D721Med (cell line): ENCODE measurements around the gene CHFR.
"Not testable (repeated sequence)": the region's sequence is repeated elsewhere in the genome, so short reads cannot be mapped to it uniquely, and the experiment has no call there.

ENCODE experiments used
- DNase-seq: peaks from one replicate; pipeline ENCODE4 v3.0.0; 2011; ENCODE audit warnings: low spot score; ENCODE audit not compliant: insufficient read length
- FAIRE-seq: peaks from 2 replicates; lab custom pipeline; 2011; peaks lifted over from hg19 to GRCh38; lab: Jason Lieb, UNC
- TF ChIP-seq, protein P1 (sequence below): IDR thresholded peaks from 2 replicates; pipeline ENCODE4 v1.5.1; 2012; ENCODE audit warnings: mild to moderate bottlenecking, control low read depth; ENCODE audit not compliant: insufficient read depth; ENCODE audit errors: missing control alignments

CHFR gene

DNA sequence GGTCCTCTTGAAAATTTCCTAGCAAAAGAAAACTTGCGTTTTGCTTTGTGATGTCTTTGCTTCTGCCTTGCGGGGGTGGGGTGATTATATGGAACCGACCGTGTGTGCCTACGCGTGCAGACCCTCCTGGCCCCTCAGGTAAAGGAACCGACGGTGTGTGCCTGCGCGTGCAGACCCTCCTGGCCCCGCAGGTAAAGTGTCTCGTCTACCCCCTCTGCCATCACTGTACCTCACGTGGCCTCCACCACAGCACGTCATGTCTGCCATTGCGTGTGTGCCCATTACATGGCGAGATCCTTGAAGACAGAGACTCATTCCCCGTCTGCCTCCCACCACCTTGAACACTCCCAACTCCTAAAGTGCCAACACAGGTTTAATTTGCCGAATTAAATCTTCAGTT is 62.3 kb downstream of the CHFR start:
- TF ChIP-seq, protein P1, sequence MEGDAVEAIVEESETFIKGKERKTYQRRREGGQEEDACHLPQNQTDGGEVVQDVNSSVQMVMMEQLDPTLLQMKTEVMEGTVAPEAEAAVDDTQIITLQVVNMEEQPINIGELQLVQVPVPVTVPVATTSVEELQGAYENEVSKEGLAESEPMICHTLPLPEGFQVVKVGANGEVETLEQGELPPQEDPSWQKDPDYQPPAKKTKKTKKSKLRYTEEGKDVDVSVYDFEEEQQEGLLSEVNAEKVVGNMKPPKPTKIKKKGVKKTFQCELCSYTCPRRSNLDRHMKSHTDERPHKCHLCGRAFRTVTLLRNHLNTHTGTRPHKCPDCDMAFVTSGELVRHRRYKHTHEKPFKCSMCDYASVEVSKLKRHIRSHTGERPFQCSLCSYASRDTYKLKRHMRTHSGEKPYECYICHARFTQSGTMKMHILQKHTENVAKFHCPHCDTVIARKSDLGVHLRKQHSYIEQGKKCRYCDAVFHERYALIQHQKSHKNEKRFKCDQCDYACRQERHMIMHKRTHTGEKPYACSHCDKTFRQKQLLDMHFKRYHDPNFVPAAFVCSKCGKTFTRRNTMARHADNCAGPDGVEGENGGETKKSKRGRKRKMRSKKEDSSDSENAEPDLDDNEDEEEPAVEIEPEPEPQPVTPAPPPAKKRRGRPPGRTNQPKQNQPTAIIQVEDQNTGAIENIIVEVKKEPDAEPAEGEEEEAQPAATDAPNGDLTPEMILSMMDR, result no peak
- FAIRE-seq (no peak), DNase-seq (no peak)

DNA sequence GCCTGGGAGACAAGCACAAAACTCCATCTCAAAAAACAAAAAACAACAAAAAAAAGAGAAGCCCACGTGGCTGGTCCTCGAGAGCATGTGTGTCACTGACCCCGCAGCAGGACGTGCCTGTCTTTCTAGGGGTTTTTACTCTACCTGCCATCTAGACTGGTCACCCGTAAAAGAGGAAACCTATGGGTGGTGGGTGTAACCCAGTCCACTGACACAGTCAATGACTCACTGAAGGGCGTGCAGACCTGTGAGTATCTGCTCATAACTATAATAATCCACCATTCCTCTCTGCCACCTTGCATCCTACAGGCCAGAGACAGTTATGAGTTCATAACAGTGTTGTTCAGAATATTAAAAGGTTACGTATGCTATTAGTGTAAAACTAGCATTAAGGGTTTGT is 63.4 kb downstream of the CHFR start:
- FAIRE-seq (no peak), DNase-seq (no peak)
- TF ChIP-seq, protein P1, result no peak

DNA sequence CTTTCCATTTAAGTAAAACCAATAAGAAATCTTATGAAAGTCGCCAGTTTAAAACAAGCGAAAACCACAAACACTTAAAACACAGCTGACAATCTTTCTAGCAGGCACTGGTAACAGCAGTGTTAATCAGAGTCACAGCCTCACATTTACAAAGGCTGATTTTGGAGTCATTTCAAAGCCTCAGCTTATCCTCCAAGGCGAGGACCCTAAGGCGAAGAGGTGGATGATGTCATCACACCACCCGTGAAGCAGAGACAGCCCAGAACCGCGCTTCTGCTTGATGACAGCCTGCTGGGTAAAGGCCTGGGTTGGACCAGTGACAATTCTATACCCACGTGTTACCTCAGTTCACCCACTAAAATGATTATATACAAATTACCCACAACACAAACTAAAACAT is 68.8 kb downstream of the CHFR start:
- TF ChIP-seq, protein P1, result no peak
- no peak for DNase-seq
- FAIRE-seq, result no peak

- no peak for FAIRE-seq
- TF ChIP-seq, protein P1, result no peak
- no peak for DNase-seq
Measured at GRCh38 chr12:132814232-132814631, 73.2 kb downstream of the CHFR start.

DNA sequence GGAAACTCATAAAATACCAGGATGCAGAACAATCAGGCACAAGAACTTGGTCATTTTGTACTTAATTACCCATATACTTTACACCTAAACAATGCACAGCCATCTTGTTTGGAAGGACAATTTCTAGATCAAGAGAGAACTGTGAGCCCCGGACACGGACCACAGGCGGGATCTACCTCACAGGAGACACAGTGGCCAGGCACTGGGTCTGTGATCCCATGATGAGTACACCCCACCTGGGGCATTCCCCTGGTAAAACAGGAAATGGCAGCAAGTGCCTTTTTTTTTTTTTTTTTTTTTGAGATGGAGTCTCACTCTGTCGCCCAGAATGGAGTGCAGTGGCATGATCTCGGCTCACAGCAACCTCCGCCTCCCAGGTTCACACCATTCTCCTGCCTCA is 74.0 kb downstream of the CHFR start:
- DNase-seq (no peak), FAIRE-seq (no peak)
- TF ChIP-seq, protein P1, result no peak

DNA sequence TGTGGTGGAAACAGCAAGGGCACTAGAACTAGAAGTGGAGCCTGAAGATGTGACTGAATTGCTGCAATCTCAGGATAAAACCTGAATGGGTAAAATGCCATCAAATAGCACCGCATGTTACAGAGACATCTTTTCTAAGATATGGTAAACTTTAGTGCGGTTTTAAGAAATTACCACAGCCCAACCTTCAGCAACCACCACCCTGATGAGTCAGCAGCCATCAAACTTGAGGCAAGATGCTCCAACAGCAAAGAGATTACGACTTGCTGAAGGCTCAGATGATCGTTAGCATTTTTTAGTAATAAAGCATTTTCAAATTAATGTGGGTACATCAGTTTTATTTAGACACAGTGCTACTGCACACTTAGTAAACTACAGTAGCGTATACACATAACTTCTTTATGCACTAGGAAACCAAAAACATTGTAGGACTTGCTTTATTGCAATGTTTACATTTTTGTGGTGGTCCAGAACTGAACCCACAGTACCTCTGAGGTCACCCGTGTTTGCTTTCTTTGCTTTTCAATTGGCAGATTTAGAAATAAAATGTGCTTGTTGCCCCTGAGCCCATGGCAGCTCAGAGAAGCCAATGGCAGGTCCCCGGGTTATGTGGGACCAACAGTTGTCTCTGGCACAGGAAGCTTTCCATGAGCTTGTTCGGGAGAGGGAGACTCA is 74.6 kb downstream of the CHFR start:
- FAIRE-seq (no peak), DNase-seq (no peak)
- TF ChIP-seq, protein P1, result no peak

DNA sequence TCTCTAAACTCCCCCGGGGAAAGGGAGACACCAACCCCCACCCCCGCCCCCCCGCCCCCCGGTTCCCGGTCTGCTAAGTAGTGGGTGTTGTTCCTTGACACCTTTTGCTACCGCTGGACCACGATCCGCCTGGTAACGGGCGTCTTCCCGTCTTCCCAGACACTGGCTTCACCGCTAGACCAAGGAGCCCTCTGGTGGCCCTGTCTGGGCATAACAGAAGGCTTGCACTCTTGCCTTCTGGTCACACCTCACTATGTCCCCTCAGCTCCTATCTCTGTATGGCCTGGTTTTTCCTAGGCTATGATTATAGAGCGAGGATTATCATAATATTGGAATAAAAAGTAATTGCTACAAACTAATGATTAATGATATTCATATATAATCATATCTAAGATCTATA is 78.0 kb downstream of the CHFR start:
- TF ChIP-seq, protein P1, result peak; percentile 30
- not testable (repeated sequence) for DNase-seq

More for the DNA sequence above, 78.0 kb downstream of the CHFR start:
- not testable (repeated sequence) for FAIRE-seq
